ENCODE data around the gene DYNC1H1.

The DYNC1H1 gene

DNA sequence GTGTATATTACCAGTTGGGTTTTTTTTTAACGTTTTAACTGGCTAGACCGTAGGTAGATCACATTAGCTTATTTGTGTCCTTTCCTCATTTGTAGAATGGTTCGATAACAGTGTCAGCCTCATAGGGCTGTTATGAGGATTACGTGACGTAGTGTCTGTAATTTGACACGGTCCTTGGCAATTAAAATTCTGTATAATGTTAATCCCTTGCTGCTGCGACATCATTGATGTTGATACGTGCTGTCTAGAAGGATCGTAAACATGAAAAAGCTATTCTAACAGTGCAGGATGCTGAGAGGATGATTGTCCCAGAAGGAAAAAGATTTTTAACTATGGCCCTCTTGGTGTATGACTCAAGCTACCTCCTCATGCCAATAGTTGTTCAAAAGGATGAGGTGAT lies 71.5 kb downstream of the DYNC1H1 start:
- Mint-ChIP-seq H3K4me3 (no peak overlapping the region), H3K27me3 (ENCODE audit: low read depth) (no peaks in the 10 kb centered on the region), H3K4me1 (ENCODE audit: low read depth) (no peaks in the 10 kb centered on the region), H3K9me3 (no peaks in the 10 kb centered on the region), H3K27ac (no peak overlapping the region), H3K36me3 (ENCODE audit: low read depth) (peaks cover 69% of the 10 kb centered on the region)
- DNase-seq (ENCODE audit: low spot score): no peak

DNA sequence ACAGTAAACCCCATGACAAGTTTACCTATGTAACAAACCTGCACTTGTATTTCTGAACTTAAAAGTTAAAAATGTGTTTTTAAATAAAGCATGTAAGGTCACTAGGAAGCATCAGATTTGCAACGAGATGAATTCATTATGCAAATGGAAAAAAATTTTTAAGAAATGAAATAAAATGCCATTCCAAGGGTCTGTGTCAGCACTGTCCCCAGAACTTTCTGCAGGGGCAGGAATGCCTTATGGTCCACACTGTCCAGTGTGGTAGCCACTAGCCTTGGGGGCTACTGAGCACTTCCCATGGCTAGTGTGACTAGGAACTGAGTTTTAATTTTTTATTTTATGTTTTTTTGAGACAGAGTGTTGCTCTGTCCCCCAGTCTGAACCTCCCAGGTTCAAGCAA lies 73.3 kb downstream of the DYNC1H1 start:
- Mint-ChIP-seq H3K27me3 (ENCODE audit: low read depth) (no peaks in the 10 kb centered on the region), H3K27ac (no peak overlapping the region), H3K9me3 (no peaks in the 10 kb centered on the region), H3K36me3 (ENCODE audit: low read depth) (peaks cover 77% of the 10 kb centered on the region), H3K4me3 (no peak overlapping the region), H3K4me1 (ENCODE audit: low read depth) (no peaks in the 10 kb centered on the region)
- no peak for DNase-seq (ENCODE audit: low spot score)

GRCh38 chr14:102039157-102039556 lies 74.8 kb downstream of the DYNC1H1 start:
- Mint-ChIP-seq H3K9me3 (no peaks in the 10 kb centered on the region), H3K27me3 (ENCODE audit: low read depth) (no peaks in the 10 kb centered on the region), H3K36me3 (ENCODE audit: low read depth) (peaks cover 70% of the 10 kb centered on the region), H3K27ac (no peak overlapping the region), H3K4me3 (no peak overlapping the region), H3K4me1 (ENCODE audit: low read depth) (no peaks in the 10 kb centered on the region)
- no peak for DNase-seq (ENCODE audit: low spot score)

DNA sequence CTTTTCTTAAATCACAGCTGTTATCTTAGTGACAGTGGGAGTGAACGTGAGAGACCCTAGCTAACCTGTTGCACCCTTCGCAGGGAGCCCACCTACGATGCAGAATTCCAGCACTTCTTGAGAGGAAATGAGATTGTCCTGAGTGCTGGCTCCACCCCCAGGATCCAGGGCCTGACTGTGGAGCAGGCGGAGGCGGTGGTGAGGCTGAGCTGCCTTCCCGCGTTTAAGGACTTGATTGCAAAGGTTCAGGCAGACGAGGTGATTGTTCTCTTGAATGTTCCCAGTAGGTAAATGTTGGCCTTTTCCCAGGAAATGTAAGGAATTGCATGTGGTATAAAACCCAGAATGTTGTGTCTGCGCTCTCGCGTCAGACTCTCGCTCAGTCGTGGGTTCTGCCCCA lies 75.8 kb downstream of the DYNC1H1 start:
- H3K4me3 Mint-ChIP-seq: no peak overlapping the region
- no peaks in the 10 kb centered on the region for H3K4me1 Mint-ChIP-seq (ENCODE audit: low read depth)
- H3K36me3 Mint-ChIP-seq (ENCODE audit: low read depth): peaks cover 71% of the 10 kb centered on the region
- no peaks in the 10 kb centered on the region for H3K27me3 Mint-ChIP-seq (ENCODE audit: low read depth)
- H3K9me3 Mint-ChIP-seq: no peaks in the 10 kb centered on the region
- no peak for DNase-seq (ENCODE audit: low spot score)
- no peak overlapping the region for H3K27ac Mint-ChIP-seq

DNA sequence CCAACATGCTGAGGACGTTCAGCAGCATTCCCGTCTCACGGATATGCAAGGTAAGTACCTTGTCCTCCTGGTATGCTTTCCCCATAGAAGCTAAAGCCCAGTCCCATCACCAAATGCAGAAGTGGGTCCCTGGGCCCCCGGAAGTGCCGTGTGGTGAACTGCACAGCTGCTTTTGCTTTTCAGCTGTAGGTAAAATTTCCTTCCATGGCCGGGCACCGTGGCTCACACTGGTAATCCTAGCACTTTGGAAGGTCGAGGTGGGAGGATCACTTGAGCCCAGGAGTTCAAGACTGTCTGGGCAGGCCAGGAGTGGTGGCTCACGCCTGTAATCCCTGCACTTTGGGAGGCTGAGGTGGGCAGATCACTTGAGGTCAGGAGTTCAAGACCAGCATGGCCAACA lies 78.3 kb downstream of the DYNC1H1 start:
- H3K36me3 Mint-ChIP-seq (ENCODE audit: low read depth): peaks cover 59% of the 10 kb centered on the region
- no peak overlapping the region for H3K4me3 Mint-ChIP-seq
- no peak overlapping the region for H3K27ac Mint-ChIP-seq
- H3K27me3 Mint-ChIP-seq (ENCODE audit: low read depth): no peaks in the 10 kb centered on the region
- no peak for DNase-seq (ENCODE audit: low spot score)
- H3K4me1 Mint-ChIP-seq (ENCODE audit: low read depth): no peaks in the 10 kb centered on the region
- no peaks in the 10 kb centered on the region for H3K9me3 Mint-ChIP-seq

DNA sequence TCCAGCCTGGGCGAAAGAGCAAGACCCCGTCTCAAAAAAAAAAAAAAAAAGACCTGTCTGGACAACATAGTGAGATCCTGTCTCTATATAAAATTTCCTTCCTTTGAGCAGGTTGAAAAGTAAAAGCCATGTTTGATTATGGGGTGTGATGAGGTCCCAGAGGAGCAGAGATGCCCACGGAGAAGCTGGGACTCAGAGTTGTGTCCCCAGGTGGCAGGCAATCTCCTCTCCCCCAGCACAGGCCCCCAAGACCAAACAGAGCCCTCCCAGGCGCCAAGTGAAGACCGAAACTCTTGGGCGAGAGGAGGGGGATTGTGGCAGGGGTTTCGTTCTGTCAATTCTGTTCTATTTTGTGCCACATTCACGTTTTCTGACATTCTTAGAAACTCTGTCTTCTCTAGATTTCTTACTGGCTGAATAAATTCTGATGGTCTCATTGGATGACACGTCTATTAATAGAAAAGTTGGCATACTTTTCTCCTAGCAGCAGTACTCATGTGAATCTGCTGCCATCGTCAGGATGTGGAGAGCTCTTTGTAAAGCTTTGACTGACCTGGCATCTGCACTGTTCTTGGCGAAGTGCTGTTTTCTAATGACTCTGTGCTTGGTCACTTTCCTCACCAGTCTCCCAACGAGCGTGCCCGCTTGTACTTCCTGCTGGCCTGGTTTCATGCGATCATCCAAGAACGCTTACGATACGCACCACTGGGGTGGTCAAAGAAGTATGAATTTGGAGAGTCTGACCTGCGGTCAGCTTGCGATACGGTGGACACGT lies 79.1 kb downstream of the DYNC1H1 start:
- Mint-ChIP-seq H3K4me1 (ENCODE audit: low read depth) (no peaks in the 10 kb centered on the region), H3K27me3 (ENCODE audit: low read depth) (no peaks in the 10 kb centered on the region), H3K36me3 (ENCODE audit: low read depth) (peaks cover 61% of the 10 kb centered on the region), H3K4me3 (no peak overlapping the region), H3K27ac (no peak overlapping the region), H3K9me3 (no peaks in the 10 kb centered on the region)
- DNase-seq (ENCODE audit: low spot score): no peak

DNA sequence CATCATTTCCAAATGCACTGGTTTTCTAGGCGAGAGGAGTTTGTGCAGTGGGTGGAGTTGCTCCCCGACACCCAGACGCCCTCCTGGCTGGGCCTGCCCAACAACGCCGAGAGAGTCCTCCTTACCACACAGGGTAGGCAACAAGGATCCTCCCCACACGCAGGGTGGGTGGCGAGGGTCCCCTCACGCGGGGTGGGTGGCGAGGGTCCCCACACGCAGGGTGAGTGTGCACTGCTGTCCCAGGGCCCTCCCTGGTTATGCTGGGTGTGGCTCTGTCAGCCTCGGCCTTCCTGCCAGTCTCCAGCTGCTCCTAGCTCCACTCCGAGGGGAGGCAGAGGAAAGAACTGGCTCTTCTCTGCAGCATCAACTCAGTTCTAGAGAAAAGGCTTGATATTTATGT lies 80.2 kb downstream of the DYNC1H1 start:
- Mint-ChIP-seq H3K4me3 (no peak overlapping the region), H3K27me3 (ENCODE audit: low read depth) (no peaks in the 10 kb centered on the region), H3K36me3 (ENCODE audit: low read depth) (peaks cover 60% of the 10 kb centered on the region), H3K9me3 (no peaks in the 10 kb centered on the region), H3K4me1 (ENCODE audit: low read depth) (no peaks in the 10 kb centered on the region), H3K27ac (no peak overlapping the region)
- DNase-seq (ENCODE audit: low spot score): no peak

- Mint-ChIP-seq H3K9me3 (no peaks in the 10 kb centered on the region), H3K36me3 (ENCODE audit: low read depth) (peaks cover 53% of the 10 kb centered on the region), H3K4me3 (no peak overlapping the region), H3K4me1 (ENCODE audit: low read depth) (no peaks in the 10 kb centered on the region), H3K27ac (no peak overlapping the region), H3K27me3 (ENCODE audit: low read depth) (no peaks in the 10 kb centered on the region)
- peak; percentile 8 for DNase-seq (ENCODE audit: low spot score)
These were observed 82.2 kb downstream of the DYNC1H1 start for GRCh38 chr14:102046337-102047278.

DNA sequence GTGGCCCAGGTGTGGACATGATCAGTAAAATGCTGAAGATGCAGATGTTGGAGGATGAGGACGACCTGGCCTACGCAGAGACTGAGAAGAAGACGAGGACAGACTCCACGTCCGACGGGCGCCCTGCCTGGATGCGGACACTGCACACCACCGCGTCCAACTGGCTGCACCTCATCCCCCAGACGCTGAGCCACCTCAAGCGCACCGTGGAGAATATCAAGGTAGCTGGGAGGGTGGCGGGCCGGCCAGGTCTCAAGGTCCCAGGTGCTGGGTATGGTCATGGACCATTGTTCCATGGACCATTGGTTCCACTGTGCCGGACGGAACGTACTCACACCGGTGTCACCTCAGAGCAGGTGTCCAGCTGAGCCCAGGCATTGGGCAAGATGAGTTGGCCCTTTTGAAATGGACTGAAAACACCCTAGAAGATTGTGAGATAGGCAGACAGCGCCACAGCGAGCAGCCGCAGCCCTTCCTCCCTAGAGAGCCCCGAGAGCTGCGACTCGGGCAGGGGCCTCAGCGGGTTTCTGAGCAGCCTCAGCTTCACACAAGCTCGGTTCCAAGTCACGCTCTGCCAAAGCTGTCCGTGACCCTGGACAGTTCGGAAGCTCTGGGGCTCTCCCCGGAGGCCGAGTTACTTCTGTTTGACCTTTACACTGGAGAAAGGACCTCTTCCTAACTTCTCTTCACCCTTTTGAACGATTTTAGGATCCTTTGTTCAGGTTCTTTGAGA lies 83.6 kb downstream of the DYNC1H1 start:
- Mint-ChIP-seq H3K4me1 (ENCODE audit: low read depth) (no peaks in the 10 kb centered on the region), H3K4me3 (no peak overlapping the region), H3K9me3 (no peaks in the 10 kb centered on the region), H3K36me3 (ENCODE audit: low read depth) (peaks cover 44% of the 10 kb centered on the region), H3K27ac (no peak overlapping the region), H3K27me3 (ENCODE audit: low read depth) (no peaks in the 10 kb centered on the region)
- no peak for DNase-seq (ENCODE audit: low spot score)

GRCh38 chr14:102049258-102050025 lies 85.1 kb downstream of the DYNC1H1 start:
- peaks cover 35% of the 10 kb centered on the region for H3K36me3 Mint-ChIP-seq (ENCODE audit: low read depth)
- H3K9me3 Mint-ChIP-seq: no peaks in the 10 kb centered on the region
- DNase-seq (ENCODE audit: low spot score): no peak
- no peak overlapping the region for H3K4me3 Mint-ChIP-seq
- no peaks in the 10 kb centered on the region for H3K27me3 Mint-ChIP-seq (ENCODE audit: low read depth)
- H3K27ac Mint-ChIP-seq: no peak overlapping the region
- no peaks in the 10 kb centered on the region for H3K4me1 Mint-ChIP-seq (ENCODE audit: low read depth)

DNA sequence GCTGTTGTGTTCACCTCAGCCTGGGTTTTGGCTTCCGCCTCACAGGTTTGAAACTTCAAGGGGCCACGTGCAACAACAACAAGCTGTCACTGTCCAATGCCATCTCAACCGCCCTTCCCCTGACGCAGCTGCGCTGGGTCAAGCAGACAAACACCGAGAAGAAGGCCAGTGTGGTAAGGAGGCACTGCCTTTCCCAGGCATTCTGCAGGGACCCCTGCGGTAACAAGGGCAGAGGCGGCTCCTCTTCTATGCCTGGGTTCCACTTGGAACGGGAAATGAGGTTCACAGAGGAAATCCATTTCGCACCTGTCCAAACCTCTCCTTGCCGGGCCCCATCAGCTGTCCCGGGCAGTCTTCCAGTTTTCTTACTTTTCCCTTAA lies 85.6 kb downstream of the DYNC1H1 start:
- no peaks in the 10 kb centered on the region for H3K27me3 Mint-ChIP-seq (ENCODE audit: low read depth)
- no peaks in the 10 kb centered on the region for H3K4me1 Mint-ChIP-seq (ENCODE audit: low read depth)
- H3K9me3 Mint-ChIP-seq: no peaks in the 10 kb centered on the region
- no peak overlapping the region for H3K27ac Mint-ChIP-seq
- DNase-seq (ENCODE audit: low spot score): no peak
- H3K4me3 Mint-ChIP-seq: no peak overlapping the region
- peaks cover 32% of the 10 kb centered on the region for H3K36me3 Mint-ChIP-seq (ENCODE audit: low read depth)

DNA sequence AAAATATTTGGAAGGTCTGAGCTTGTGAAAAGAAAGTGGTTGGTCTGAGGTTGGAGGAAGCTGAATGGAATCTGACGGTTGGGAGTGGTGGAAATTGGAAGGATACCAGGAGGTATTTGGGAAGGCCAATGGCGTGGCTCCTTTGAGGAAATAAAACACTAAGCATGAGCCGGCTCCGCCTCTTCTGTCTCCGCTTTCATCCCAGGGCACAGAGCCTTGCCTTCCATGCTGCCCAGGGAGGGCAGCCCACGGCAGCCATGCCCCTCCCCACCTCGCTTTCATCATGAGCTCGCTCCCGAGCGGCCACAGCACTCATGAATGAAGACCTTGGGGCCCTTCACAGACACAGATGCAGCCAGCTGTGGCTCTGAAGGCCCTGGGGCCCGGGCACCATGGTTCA lies 86.3 kb downstream of the DYNC1H1 start:
- H3K27ac Mint-ChIP-seq: no peak overlapping the region
- H3K4me3 Mint-ChIP-seq: no peak overlapping the region
- H3K4me1 Mint-ChIP-seq (ENCODE audit: low read depth): no peaks in the 10 kb centered on the region
- H3K27me3 Mint-ChIP-seq (ENCODE audit: low read depth): no peaks in the 10 kb centered on the region
- no peak for DNase-seq (ENCODE audit: low spot score)
- H3K9me3 Mint-ChIP-seq: no peaks in the 10 kb centered on the region
- H3K36me3 Mint-ChIP-seq (ENCODE audit: low read depth): peaks cover 35% of the 10 kb centered on the region

- Mint-ChIP-seq H3K27ac (no peak overlapping the region), H3K4me3 (no peak overlapping the region), H3K36me3 (ENCODE audit: low read depth) (peaks cover 33% of the 10 kb centered on the region), H3K9me3 (no peaks in the 10 kb centered on the region), H3K27me3 (ENCODE audit: low read depth) (no peaks in the 10 kb centered on the region), H3K4me1 (ENCODE audit: low read depth) (no peaks in the 10 kb centered on the region)
- DNase-seq (ENCODE audit: low spot score): no peak
These were observed 88.1 kb downstream of the DYNC1H1 start for GRCh38 chr14:102052522-102052921.

Measured in T-helper 2 cell treated with Interferon-gamma antibody and Interleukin-4, amounts not matched to agents 5 μg/mL and 100 μg/mL, for 36 hours (primary cell).